OCI-LY7 (cell line): ENCODE measurements around the gene CALY. TPM values are rescaled to one million over a fixed set of nuclear protein-coding genes. Genes with fewer than 3 reads are reported as not detected.

ENCODE experiments used
- Bru-seq: library from RNA; stranded (reverse); fragments of 400-500 nt; gene quantifications from one replicate; lab custom pipeline; 2021; lab: Mats Ljungman, UMichigan
- BruChase-seq, 2 experiments: library from RNA; stranded (reverse); fragments of 400-500 nt; gene quantifications; one replicate each; lab custom pipeline; 2021; lab: Mats Ljungman, UMichigan
- BruUV-seq: library from RNA; stranded (reverse); fragments of 400-500 nt; replicated peaks from 2 replicates; lab custom pipeline; 2021; lab: Mats Ljungman, UMichigan
- CTCF ChIA-PET: fragments of 300-600 bp; sonication (Branson Sonifier 250); formaldehyde crosslinking; loops from one replicate; lab custom pipeline; 2022; ENCODE audit warnings: antibody characterized with exemption; ENCODE audit not compliant: unreplicated experiment; lab: Charles Lee
- POLR2A ChIA-PET: fragments of 300-600 bp; sonication (Branson Sonifier 250); formaldehyde crosslinking; loops from one replicate; lab custom pipeline; 2022; ENCODE audit warnings: antibody characterized with exemption; lab: Charles Lee
- DNase-seq: peaks from one replicate; pipeline ENCODE4 v3.0.0-alpha.2; 2015; ENCODE audit warnings: low spot score
- H2AFZ ChIP-seq: fragments of 200-600 bp; sonication (generic), shearing (Covaris generic); 2 replicates; pipeline ENCODE4 v1.6.1; 2014; ENCODE audit warnings: mild to moderate bottlenecking, antibody characterized with exemption, low read length, moderate library complexity
- H3K27ac ChIP-seq: fragments of 200-600 bp; sonication (generic); 2 replicates; pipeline ENCODE4 v1.5.1; 2014; ENCODE audit warnings: mixed run types, low read depth, mild to moderate bottlenecking, moderate library complexity, low read length, inconsistent platforms; ENCODE audit not compliant: poor library complexity, severe bottlenecking
- H3K36me3 ChIP-seq: fragments of 200-600 bp; sonication (generic); 2 replicates; pipeline ENCODE4 v1.6.1; 2014; ENCODE audit warnings: mild to moderate bottlenecking, antibody characterized with exemption, low read length, moderate library complexity, mixed read lengths; ENCODE audit not compliant: insufficient read depth
- H3K4me1 ChIP-seq: fragments of 200-600 bp; sonication (generic); 2 replicates; pipeline ENCODE4 v1.5.1; 2014; ENCODE audit warnings: mild to moderate bottlenecking, low read length; ENCODE audit not compliant: insufficient read depth, poor library complexity, severe bottlenecking
- H3K4me2 ChIP-seq: fragments of 200-600 bp; sonication (generic); 2 replicates; pipeline ENCODE4 v1.6.1; 2014; ENCODE audit warnings: mild to moderate bottlenecking, low read length
- H3K4me3 ChIP-seq: fragments of 200-600 bp; sonication (generic); 2 replicates; pipeline ENCODE4 v1.5.1; 2014; ENCODE audit warnings: mild to moderate bottlenecking, low read depth, low read length; ENCODE audit not compliant: poor library complexity, severe bottlenecking
- H3K79me2 ChIP-seq: fragments of 200-600 bp; sonication (generic); 2 replicates; pipeline ENCODE4 v1.6.1; 2016; ENCODE audit warnings: low read depth, mild to moderate bottlenecking, low read length, moderate library complexity, mixed read lengths; ENCODE audit not compliant: insufficient read depth
- H3K9me2 ChIP-seq: fragments of 200-600 bp; sonication (generic); 2 replicates; pipeline ENCODE4 v1.6.1; 2016; ENCODE audit warnings: mild to moderate bottlenecking, low read length, mixed read lengths; ENCODE audit not compliant: insufficient read depth
- H3K9me3 ChIP-seq: fragments of 200-600 bp; sonication (generic); 2 replicates; pipeline ENCODE4 v1.6.1; 2014; ENCODE audit warnings: mild to moderate bottlenecking, mixed run types, low read length, mixed read lengths
- H4K20me1 ChIP-seq: fragments of 200-600 bp; sonication (generic); 2 replicates; pipeline ENCODE4 v1.6.1; 2014; ENCODE audit warnings: mild to moderate bottlenecking, antibody characterized with exemption, low read length, moderate library complexity, mixed read lengths; ENCODE audit not compliant: insufficient read depth
- EZH2phosphoT487 ChIP-seq: fragments of 200-600 bp; sonication (generic); IDR thresholded peaks from 2 replicates; pipeline ENCODE4 v1.6.1; 2018; ENCODE audit warnings: low read depth, borderline replicate concordance, mild to moderate bottlenecking, mixed run types, antibody characterized with exemption, low read length, moderate library complexity, mixed read lengths
- intact Hi-C: fragments of 100-400 bp; cut with micrococcal nuclease; formaldehyde crosslinking; loops from one replicate; pipeline ENCODE4 v1.10.0; 2022; ENCODE audit not compliant: unreplicated experiment
- long read RNA-seq: library from polyadenylated mRNA; stranded (forward); transcript quantifications from one replicate; pipeline ENCODE4 v2.0.0, GENCODE V29; 2022
- total RNA-seq, 2 experiments: library from RNA; depleted of rRNA in 1 of 2; stranded (reverse); fragments of >200 nt in 1 of 2; shearing (Covaris generic) in 1 of 2; gene quantifications; 2 replicates each; pipeline ENCODE4 v1.2.3, GENCODE V29; 2014 to 2022
- TF ChIP-seq, protein P1 (sequence below): fragments of 200-600 bp; sonication (generic); conservative IDR thresholded peaks from 2 replicates; pipeline ENCODE4 v1.5.1; 2014; ENCODE audit warnings: mild to moderate bottlenecking, antibody characterized with exemption, low read length, moderate library complexity, mixed read lengths

CALY gene, protein sequence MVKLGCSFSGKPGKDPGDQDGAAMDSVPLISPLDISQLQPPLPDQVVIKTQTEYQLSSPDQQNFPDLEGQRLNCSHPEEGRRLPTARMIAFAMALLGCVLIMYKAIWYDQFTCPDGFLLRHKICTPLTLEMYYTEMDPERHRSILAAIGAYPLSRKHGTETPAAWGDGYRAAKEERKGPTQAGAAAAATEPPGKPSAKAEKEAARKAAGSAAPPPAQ
- total RNA-seq (2014; rRNA removed; shearing (Covaris generic)) (not detected in 2 replicates), total RNA-seq (2022) (not detected in 2 replicates), Bru-seq, nascent RNA (percentile 8 among the genes with signal in this experiment), BruChase-seq, experiment 1, labeled RNA remaining after a 6-hour chase (percentile 2 among the genes with signal in this experiment), BruChase-seq, experiment 2, labeled RNA remaining after a 2-hour chase (percentile 8 among the genes with signal in this experiment)
- long read RNA-seq: 0 reads

DNA sequence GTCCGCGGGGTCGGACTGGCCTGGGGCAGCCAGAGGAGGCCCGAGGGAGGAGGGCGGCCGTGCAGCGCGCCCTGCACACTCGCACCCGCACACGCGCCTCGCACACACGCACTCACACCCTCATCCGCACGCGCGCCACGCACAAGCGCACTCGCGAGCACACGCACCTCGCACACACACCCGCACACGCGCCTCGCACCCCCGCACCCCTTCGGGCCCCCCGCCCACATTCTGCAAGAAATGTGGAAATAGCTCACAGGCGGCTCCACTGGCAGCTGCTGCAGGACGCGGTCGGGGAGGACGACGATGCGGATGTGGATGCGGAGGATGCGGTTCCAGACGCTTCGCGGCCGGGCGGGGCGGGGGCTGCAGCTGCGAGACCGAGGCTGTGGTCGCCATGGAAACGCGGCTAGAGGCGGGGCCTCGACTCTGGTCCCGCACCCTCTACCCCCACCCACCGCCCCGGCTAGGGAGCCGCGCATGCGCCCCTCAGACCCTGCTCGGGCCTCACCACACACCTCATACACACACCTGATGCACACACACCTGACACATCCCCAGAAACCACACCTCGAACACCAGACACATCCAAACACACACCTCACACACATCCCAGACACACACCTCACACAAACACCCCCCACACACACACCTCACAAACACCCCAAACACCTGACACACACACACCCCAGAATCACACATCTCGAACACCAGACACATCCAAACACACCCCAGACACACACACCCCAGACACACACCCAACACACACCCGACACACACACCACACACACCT is at the start of gene CALY:
TSS of gene CALY (minus strand) at position 320 of the 793 bp plus-strand sequence. CDS start 7,907 bp downstream, outside the sequence.
- Histone ChIP-seq H4K20me1 (no peaks in the 10 kb centered on the region), H3K4me1 (no peaks in the 10 kb centered on the region), H3K79me2 (no peaks in the 10 kb centered on the region), H3K36me3 (no peaks in the 10 kb centered on the region), H2AFZ (no peak within 1 kb of the TSS), H3K27ac (no peak within 1 kb of the TSS), H3K4me2 (no peak within 1 kb of the TSS), H3K9me2 (no peaks in the 10 kb centered on the region), H3K9me3 (no peaks in the 10 kb centered on the region; the same call in 1 of the 2 replicates), H3K4me3 (no peak within 1 kb of the TSS)
- CTCF ChIA-PET: no interaction called here
- POLR2A ChIA-PET: no interaction called here
- BruUV-seq: no TSS peak
- TF ChIP-seq EZH2phosphoT487: no peak
- TF ChIP-seq, protein P1, sequence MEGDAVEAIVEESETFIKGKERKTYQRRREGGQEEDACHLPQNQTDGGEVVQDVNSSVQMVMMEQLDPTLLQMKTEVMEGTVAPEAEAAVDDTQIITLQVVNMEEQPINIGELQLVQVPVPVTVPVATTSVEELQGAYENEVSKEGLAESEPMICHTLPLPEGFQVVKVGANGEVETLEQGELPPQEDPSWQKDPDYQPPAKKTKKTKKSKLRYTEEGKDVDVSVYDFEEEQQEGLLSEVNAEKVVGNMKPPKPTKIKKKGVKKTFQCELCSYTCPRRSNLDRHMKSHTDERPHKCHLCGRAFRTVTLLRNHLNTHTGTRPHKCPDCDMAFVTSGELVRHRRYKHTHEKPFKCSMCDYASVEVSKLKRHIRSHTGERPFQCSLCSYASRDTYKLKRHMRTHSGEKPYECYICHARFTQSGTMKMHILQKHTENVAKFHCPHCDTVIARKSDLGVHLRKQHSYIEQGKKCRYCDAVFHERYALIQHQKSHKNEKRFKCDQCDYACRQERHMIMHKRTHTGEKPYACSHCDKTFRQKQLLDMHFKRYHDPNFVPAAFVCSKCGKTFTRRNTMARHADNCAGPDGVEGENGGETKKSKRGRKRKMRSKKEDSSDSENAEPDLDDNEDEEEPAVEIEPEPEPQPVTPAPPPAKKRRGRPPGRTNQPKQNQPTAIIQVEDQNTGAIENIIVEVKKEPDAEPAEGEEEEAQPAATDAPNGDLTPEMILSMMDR: no peak
- intact Hi-C loops: no loop called here
- DNase-seq: no peak

DNA sequence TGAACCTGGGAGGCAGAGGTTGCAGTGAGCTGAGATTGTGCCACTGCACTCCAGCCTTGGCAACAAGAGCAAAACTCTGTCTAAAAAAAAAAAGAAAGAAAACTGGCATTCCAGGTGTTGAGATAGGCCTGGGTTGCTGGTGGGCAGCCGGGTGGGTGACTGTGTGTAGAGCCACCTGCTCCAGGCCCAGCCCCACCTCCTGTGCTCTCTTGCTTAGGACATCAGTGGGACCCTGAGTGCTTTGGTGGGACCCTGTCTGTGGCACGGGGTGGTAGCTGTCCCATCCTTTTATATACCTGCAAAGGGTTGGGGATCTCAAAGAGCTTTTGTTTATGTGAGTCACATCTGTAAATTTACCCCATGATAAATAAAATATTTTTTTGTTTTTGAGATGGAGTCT is 48.5 kb upstream of the CALY start:
- TF ChIP-seq, protein P1: no peak
- no peak for TF ChIP-seq EZH2phosphoT487
- Histone ChIP-seq H3K79me2 (peaks cover 10% of the 10 kb centered on the region; the same call in 1 of the 2 replicates), H2AFZ (no peak overlapping the region), H3K27ac (no peak overlapping the region), H3K4me2 (no peak overlapping the region), H3K9me3 (no peaks in the 10 kb centered on the region), H3K4me3 (no peak overlapping the region), H3K9me2 (no peaks in the 10 kb centered on the region), H3K4me1 (peaks cover 25% of the 10 kb centered on the region), H3K36me3 (no peaks in the 10 kb centered on the region), H4K20me1 (no peaks in the 10 kb centered on the region)
- POLR2A ChIA-PET: no interaction called here
- CTCF ChIA-PET: no interaction called here
- intact Hi-C loops: no loop called here
- no TSS peak for BruUV-seq
- no peak for DNase-seq
